Hippocampal formation (tissue), 2 donors: ENCODE measurements around the gene LCE3E.

Source experiments
- DNase-seq, 2 donors: peaks; one replicate each; lab custom pipeline; 2025; lab: John Stamatoyannopoulos, UW

LCE3E gene

GRCh38 chr1:152516082-152516481 lies 50.5 kb downstream of the LCE3E start:
- DNase-seq = no peak
